Measurements from ENCODE around the gene ELANE.

The ELANE gene

DNA sequence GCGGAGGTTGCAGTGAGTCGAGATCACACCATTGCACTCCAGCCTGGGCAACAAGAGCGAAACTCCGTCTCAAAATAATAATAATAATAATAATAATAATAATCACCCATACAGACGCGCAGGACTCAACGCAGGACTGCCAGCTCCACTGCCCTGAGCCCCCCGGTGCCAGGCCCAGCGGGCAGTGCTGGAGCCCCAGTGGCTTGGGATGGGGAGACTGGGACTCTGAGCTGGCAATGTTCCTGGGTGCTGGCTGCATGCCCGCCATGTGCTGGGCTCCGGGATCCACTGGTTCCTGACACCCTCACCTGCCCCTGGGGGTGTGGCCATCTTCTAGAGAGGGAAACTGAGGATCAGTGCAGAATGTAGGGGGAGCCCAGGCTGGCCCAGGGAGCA, 24.8 kb upstream of the ELANE start:
- DNase-seq (ENCODE audit: extremely low spot score), result no peak
- TF ChIP-seq LEF1 (IDR thresholded peaks at IDR 0.05; ENCODE audit: borderline replicate concordance) (no peak), BHLHE40 (IDR thresholded peaks at IDR 0.05; ENCODE audit: borderline replicate concordance) (no peak), FOXM1 (IDR thresholded peaks at IDR 0.05; ENCODE audit: borderline replicate concordance) (no peak), SP1 (IDR thresholded peaks at IDR 0.05) (no peak), SUZ12 (IDR thresholded peaks at IDR 0.05) (no peak), ARNT (IDR thresholded peaks at IDR 0.05) (no peak), NFRKB (IDR thresholded peaks at IDR 0.05) (no peak), FOXA1 (IDR thresholded peaks at IDR 0.05) (no peak), TARDBP (IDR thresholded peaks at IDR 0.05) (no peak), CTBP1 (IDR thresholded peaks at IDR 0.05; ENCODE audit: borderline replicate concordance) (no peak), HDGF (IDR thresholded peaks at IDR 0.05; ENCODE audit: borderline replicate concordance) (no peak), L3MBTL2 (conservative IDR thresholded peaks at IDR 0.05) (no peak), FOXK2 (IDR thresholded peaks at IDR 0.05) (no peak), ELF4 (IDR thresholded peaks at IDR 0.05) (no peak), ZNF384 (IDR thresholded peaks at IDR 0.05) (no peak)
- TF ChIP-seq, protein P1, sequence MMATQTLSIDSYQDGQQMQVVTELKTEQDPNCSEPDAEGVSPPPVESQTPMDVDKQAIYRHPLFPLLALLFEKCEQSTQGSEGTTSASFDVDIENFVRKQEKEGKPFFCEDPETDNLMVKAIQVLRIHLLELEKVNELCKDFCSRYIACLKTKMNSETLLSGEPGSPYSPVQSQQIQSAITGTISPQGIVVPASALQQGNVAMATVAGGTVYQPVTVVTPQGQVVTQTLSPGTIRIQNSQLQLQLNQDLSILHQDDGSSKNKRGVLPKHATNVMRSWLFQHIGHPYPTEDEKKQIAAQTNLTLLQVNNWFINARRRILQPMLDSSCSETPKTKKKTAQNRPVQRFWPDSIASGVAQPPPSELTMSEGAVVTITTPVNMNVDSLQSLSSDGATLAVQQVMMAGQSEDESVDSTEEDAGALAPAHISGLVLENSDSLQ (IDR thresholded peaks at IDR 0.05), result no peak
- POLR2A ChIA-PET, result interaction anchor here (1.3 kb wide), 1 partner anchor 31 kb away, joined by 3 read pairs; no protein-coding TSS in a partner anchor
- CTCF ChIA-PET, result no interaction called here

DNA sequence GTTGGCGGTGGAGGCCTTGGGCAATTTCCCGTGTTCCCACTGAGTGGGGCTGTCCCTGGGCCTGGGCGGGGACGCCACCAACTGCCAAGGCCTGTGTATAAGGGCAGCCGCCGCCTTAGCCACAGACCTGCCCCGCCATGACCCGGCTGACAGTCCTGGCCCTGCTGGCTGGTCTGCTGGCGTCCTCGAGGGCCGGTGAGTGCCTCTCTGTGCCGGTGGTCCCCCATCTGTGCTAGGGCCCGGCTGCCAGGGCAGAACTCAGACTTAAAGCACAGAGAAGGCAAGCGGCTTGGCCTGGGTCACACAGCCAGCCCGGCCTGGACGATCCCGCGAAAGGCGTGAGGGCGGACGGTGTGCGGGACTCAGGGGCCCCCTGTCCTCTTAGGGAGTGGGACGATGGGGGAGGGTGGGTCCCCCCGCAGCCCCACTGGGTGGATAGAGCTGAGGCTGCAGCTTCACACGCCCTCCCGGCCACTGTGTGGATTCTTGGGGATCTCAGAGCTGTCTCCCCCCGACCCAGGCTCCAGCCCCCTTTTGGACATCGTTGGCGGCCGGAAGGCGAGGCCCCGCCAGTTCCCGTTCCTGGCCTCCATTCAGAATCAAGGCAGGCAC, 24.3 kb upstream of the ELANE start, which contains the start of gene AZU1:
Gene AZU1, plus strand, starts transcription at position 128 of the 612 bp plus-strand sequence. Its CDS starts 10 bp downstream, at position 138.
- ChIA-PET POLR2A (interaction anchor here (1.3 kb wide), 1 partner anchor 31 kb away, joined by 3 read pairs; no protein-coding TSS in a partner anchor), CTCF (no interaction called here)
- no peak for TF ChIP-seq FOXM1 (IDR thresholded peaks at IDR 0.05; ENCODE audit: borderline replicate concordance)
- TF ChIP-seq, protein P1 (IDR thresholded peaks at IDR 0.05), result no peak
- no peak for TF ChIP-seq LEF1 (IDR thresholded peaks at IDR 0.05; ENCODE audit: borderline replicate concordance)
- no peak for TF ChIP-seq CTBP1 (IDR thresholded peaks at IDR 0.05; ENCODE audit: borderline replicate concordance)
- no peak for DNase-seq (ENCODE audit: extremely low spot score)

DNA sequence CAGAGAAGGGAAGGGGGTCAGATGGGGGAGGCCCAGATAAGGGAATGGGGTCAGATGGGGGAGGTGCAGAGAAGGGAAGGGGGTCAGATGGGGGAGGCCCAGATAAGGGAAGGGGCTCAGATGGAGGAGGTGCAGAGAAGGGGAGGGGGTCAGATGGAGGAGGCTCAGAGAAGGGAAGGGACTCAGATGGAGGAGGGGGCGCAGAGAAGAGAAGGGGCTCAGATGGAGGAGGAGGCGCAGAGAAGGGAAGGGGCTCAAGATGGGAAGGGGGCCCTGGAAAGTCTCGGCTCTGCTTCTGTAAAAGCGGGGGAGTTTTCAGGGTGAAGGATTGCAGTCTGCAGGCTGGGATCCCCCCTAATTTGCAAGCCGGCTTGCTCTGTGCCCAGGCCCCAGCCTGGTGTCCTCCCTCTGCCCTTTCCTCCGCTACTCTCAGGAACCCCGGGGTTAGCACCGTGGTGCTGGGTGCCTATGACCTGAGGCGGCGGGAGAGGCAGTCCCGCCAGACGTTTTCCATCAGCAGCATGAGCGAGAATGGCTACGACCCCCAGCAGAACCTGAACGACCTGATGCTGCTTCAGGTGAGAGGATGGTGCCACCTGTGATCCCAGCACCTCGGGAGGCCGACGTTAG, 22.9 kb upstream of the ELANE start:
- no peak for DNase-seq (ENCODE audit: extremely low spot score)
- POLR2A ChIA-PET, result no interaction called here
- CTCF ChIA-PET, result no interaction called here
- TF ChIP-seq ELF4 (IDR thresholded peaks at IDR 0.05) (no peak), CTBP1 (IDR thresholded peaks at IDR 0.05; ENCODE audit: borderline replicate concordance) (no peak), FOXM1 (IDR thresholded peaks at IDR 0.05; ENCODE audit: borderline replicate concordance) (no peak), LEF1 (IDR thresholded peaks at IDR 0.05; ENCODE audit: borderline replicate concordance) (no peak), ZNF384 (IDR thresholded peaks at IDR 0.05) (no peak), BHLHE40 (IDR thresholded peaks at IDR 0.05; ENCODE audit: borderline replicate concordance) (no peak), SP1 (IDR thresholded peaks at IDR 0.05) (no peak), ARNT (IDR thresholded peaks at IDR 0.05) (no peak), FOXA1 (IDR thresholded peaks at IDR 0.05) (no peak), SUZ12 (IDR thresholded peaks at IDR 0.05) (no peak), L3MBTL2 (conservative IDR thresholded peaks at IDR 0.05) (no peak), TARDBP (IDR thresholded peaks at IDR 0.05) (no peak), HDGF (IDR thresholded peaks at IDR 0.05; ENCODE audit: borderline replicate concordance) (no peak), FOXK2 (IDR thresholded peaks at IDR 0.05) (no peak), NFRKB (IDR thresholded peaks at IDR 0.05) (no peak)
- TF ChIP-seq, protein P1 (IDR thresholded peaks at IDR 0.05), result no peak

DNA sequence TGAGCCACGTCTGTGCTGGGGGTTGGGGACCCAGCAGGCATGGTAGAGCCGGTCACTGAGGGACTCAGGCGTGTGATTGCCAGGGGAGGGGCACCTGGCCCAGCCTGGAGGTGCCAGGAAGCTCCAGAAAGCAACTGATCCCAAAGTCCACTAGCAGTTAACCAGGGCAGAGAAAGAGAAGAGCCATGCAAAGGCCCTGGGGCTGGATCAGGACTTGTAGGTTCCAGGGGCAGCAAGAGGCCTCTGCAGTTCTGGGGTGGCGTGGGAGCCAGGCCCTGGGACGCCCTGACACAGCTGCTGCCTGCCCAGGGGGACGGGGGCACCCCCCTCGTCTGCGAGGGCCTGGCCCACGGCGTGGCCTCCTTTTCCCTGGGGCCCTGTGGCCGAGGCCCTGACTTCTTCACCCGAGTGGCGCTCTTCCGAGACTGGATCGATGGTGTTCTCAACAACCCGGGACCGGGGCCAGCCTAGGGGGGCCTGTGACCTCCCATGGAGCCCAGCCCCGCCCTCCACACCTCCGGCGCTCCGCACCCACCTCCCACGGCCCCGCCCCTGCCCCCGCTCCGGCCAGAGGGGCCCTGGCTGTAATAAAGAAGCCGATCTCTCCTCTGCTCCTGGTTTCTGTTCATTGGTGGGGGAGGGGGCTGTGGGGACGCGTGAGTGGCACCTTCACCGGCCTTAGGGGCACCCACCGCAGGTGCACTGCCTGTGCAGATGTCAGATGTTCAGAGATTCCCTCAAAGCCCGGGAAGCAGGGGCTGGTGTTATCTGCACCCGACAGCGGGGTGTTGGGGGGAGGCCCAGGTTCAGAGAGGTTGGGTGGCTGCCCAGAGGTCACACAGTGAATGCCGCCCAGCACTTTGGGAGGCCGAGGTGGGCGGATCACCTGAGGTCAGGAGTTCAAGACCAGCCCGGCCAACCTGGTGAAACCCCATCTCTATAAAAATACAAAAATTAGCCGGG, 20.4 kb upstream of the ELANE start:
- POLR2A ChIA-PET, result no interaction called here
- TF ChIP-seq NFRKB (IDR thresholded peaks at IDR 0.05) (no peak), CTBP1 (IDR thresholded peaks at IDR 0.05; ENCODE audit: borderline replicate concordance) (no peak), FOXK2 (IDR thresholded peaks at IDR 0.05) (no peak), ZNF384 (IDR thresholded peaks at IDR 0.05) (no peak), FOXM1 (IDR thresholded peaks at IDR 0.05; ENCODE audit: borderline replicate concordance) (no peak), L3MBTL2 (conservative IDR thresholded peaks at IDR 0.05) (no peak), LEF1 (IDR thresholded peaks at IDR 0.05; ENCODE audit: borderline replicate concordance) (no peak), BHLHE40 (IDR thresholded peaks at IDR 0.05; ENCODE audit: borderline replicate concordance) (no peak), TARDBP (IDR thresholded peaks at IDR 0.05) (no peak), SP1 (IDR thresholded peaks at IDR 0.05) (no peak), SUZ12 (IDR thresholded peaks at IDR 0.05) (no peak), ARNT (IDR thresholded peaks at IDR 0.05) (no peak), ELF4 (IDR thresholded peaks at IDR 0.05) (no peak), HDGF (IDR thresholded peaks at IDR 0.05; ENCODE audit: borderline replicate concordance) (no peak), FOXA1 (IDR thresholded peaks at IDR 0.05) (no peak)
- TF ChIP-seq, protein P1 (IDR thresholded peaks at IDR 0.05), result no peak
- CTCF ChIA-PET, result no interaction called here
- no peak for DNase-seq (ENCODE audit: extremely low spot score)
